Activated naive CD4-positive, alpha-beta T cell treated with anti-CD3 and anti-CD28 coated beads, Interleukin-2, amount 10 ng/mL, durations not matched to agents 7 days and 5 days (primary cell): ENCODE results near the gene CLDN12.
"Not testable (repeated sequence)": the region's sequence is repeated elsewhere in the genome, so short reads cannot be mapped to it uniquely, and the experiment has no call there.

Source experiments
- CTCF ChIA-PET: fragments of 350-600 bp; sonication (Branson Sonifier 250); formaldehyde crosslinking; loops from one replicate; lab custom pipeline; 2021; ENCODE audit warnings: antibody characterized with exemption; lab: Charles Lee
- DNase-seq: peaks from one replicate; pipeline ENCODE4 v3.0.0-alpha.2; 2020
- H3K27ac Mint-ChIP-seq: one replicate; pipeline ENCODE4 v1.8.0; 2021; ENCODE audit warnings: mild to moderate bottlenecking, moderate library complexity, mixed read lengths
- H3K27me3 Mint-ChIP-seq: one replicate; pipeline ENCODE4 v1.8.0; 2021; ENCODE audit warnings: mild to moderate bottlenecking, mixed read lengths
- H3K36me3 Mint-ChIP-seq: one replicate; pipeline ENCODE4 v1.8.0; 2021; ENCODE audit warnings: mixed read lengths
- H3K4me1 Mint-ChIP-seq: one replicate; pipeline ENCODE4 v1.8.0; 2021; ENCODE audit warnings: mixed read lengths
- H3K4me3 Mint-ChIP-seq: one replicate; pipeline ENCODE4 v1.8.0; 2021; ENCODE audit warnings: mild to moderate bottlenecking, moderate library complexity, mixed read lengths
- H3K9me3 Mint-ChIP-seq: one replicate; pipeline ENCODE4 v1.8.0; 2021; ENCODE audit warnings: mixed read lengths

The CLDN12 gene

DNA sequence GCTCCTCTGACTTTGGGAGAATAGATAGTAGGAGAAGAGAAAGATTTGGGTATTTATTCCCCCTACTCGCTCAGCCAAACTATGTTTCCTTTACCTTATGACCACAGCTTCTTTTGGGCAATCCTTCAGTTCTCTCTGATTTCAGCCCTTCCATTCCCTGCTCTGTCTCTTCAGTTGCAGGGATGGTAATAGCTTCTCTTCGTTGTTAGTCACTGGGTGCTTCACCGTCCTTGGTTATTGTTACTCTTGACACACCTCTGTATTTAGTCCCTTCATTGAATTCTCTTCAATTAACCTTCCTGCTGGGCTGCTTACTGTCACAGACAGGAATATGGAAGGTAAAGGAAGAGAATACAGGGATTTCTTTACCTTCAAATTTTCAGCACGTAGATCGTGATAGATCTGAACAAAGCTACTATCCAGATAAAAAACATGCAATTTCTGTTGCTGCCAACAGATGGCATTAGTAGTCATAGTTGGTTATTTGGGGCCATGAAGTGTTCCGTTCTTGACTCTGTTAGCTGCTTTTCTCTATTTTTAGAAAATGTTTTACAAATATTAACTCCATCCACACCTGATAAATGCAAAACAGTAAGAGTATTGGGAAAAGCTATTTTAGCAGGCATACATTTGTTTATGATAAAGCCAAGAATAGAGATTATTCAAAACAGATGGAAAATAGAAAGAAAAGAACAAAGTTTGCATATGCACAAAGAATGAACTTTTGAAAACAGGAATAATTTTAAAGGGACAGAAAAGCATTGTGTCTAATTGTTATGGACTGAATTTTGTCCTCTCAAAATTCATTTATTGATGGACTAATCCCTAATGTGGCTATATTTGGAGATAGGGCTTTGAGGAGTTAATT lies 52.1 kb downstream of the CLDN12 start:
- Mint-ChIP-seq H3K36me3 (no peaks in the 10 kb centered on the region), H3K4me3 (no peak overlapping the region), H3K27ac (no peak overlapping the region), H3K27me3 (peaks cover 8% of the 10 kb centered on the region), H3K4me1 (peaks cover 5% of the 10 kb centered on the region), H3K9me3 (no peaks in the 10 kb centered on the region)
- CTCF ChIA-PET = interaction anchor here (0.6 to 1.4 kb wide), 14 partner anchors 10 to 1486 kb away, joined by 3 to 10 read pairs (median 4); partner anchors contain the start of genes PTTG1IP2 and STEAP1
- no peak for DNase-seq

DNA sequence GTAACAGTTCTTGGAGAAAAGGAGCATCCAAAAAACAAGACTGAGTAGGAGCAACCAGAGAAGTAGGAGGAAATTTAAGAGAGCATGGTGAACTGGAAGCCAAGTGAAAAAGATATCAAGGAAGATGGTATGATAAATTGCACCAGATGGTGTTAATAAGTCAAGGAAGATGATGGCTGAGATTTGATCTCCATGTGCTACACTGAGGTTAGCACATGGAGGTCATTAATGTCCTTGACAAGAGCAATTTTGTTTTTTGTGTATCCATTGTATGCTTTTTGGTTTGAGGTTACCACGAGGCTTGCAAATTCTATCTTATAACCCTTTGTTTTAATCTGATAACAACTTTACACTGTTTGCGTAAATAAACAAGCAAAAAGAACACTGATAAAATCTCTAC lies 54.8 kb downstream of the CLDN12 start:
- Mint-ChIP-seq H3K9me3 (no peaks in the 10 kb centered on the region), H3K27me3 (peaks cover 8% of the 10 kb centered on the region), H3K36me3 (no peaks in the 10 kb centered on the region), H3K4me3 (no peak overlapping the region), H3K27ac (no peak overlapping the region), H3K4me1 (peaks cover 9% of the 10 kb centered on the region)
- CTCF ChIA-PET = no interaction called here
- no peak for DNase-seq

DNA sequence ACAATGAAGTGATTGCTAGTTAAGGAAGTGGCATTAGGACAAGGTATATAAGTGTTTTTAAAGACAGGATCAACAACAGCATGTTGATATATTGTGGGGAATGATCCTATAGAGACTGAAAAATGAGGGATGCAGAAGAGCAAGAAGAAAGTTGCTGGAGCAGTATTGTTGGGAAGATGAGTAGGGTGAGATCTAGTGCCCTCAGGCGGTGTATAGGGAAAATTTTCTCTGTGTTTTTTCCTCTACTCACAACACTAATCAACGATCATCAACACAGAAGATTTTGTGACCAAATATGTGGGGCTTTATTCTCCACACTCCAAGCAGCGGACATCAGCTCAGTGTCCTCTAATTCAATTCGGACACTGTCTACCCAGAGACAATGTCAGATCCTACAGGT lies 56.6 kb downstream of the CLDN12 start:
- Mint-ChIP-seq H3K27me3 (peaks cover 8% of the 10 kb centered on the region), H3K4me1 (peaks cover 16% of the 10 kb centered on the region), H3K9me3 (peaks cover 8% of the 10 kb centered on the region), H3K27ac (no peak overlapping the region), H3K36me3 (no peaks in the 10 kb centered on the region), H3K4me3 (no peak overlapping the region)
- CTCF ChIA-PET = no interaction called here
- no peak for DNase-seq

GRCh38 chr7:90461219-90461618 lies 58.0 kb downstream of the CLDN12 start:
- no peaks in the 10 kb centered on the region for H3K27me3 Mint-ChIP-seq
- CTCF ChIA-PET = no interaction called here

DNA sequence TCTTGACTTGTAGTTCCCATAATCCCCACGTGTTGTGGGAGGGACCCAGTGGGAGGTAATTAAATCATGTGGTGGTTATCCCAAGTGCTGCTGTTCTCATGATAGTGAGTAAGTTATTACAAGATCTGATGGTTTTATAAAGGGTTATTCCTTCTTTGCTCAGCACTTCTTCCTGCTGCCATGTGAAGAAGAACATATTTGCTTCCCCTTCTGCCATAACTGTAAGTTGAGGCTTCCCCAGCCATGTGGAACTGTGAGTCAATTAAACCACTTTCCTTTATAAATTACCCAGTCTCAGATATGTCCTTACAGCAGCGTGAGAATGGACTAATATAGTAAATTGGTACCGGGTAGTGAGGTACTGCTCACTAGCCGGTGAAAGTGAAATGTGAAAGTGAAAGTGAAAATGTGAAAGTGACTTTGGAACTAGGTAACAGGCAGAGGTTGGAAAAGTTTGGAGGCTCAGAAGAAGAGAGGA lies 59.9 kb downstream of the CLDN12 start:
- DNase-seq, H3K27me3 Mint-ChIP-seq, CTCF ChIA-PET, H3K36me3 Mint-ChIP-seq: not testable (repeated sequence)
- H3K4me1 Mint-ChIP-seq = peaks cover 11% of the 10 kb centered on the region
- peak overlapping the region; percentile 0 for H3K27ac Mint-ChIP-seq
- peak overlapping the region; percentile 6 for H3K4me3 Mint-ChIP-seq
- H3K9me3 Mint-ChIP-seq = peaks cover 18% of the 10 kb centered on the region

More at GRCh38 chr7:90461219-90461618, 58.0 kb downstream of the CLDN12 start:
- no peaks in the 10 kb centered on the region for H3K36me3 Mint-ChIP-seq
- peaks cover 11% of the 10 kb centered on the region for H3K4me1 Mint-ChIP-seq
- DNase-seq = no peak
- peaks cover 18% of the 10 kb centered on the region for H3K9me3 Mint-ChIP-seq
- no peak overlapping the region for H3K4me3 Mint-ChIP-seq
- no peak overlapping the region for H3K27ac Mint-ChIP-seq
